Activated gamma-delta T cell (primary cell): Measurements from ENCODE around the gene KAT7.
A peak's percentile ranks its signal among the peaks of the same experiment; 100 is the strongest.

ENCODE experiments used
- DNase-seq: peaks from one replicate; lab custom pipeline; 2025; lab: John Stamatoyannopoulos, UW

The KAT7 gene

GRCh38 chr17:49842846-49843245, 54.4 kb downstream of the KAT7 start:
- no peak for DNase-seq

GRCh38 chr17:49843774-49844350, 55.4 kb downstream of the KAT7 start:
- no peak for DNase-seq

GRCh38 chr17:49845321-49845720, 56.8 kb downstream of the KAT7 start:
- no peak for DNase-seq

GRCh38 chr17:49846938-49847712, 58.6 kb downstream of the KAT7 start:
- DNase-seq: no peak

GRCh38 chr17:49848019-49848473, 59.6 kb downstream of the KAT7 start, which contains the start of gene TAC4:
Gene TAC4 (minus strand): TSS chr17:49848069. CDS start chr17:49848017, 52 bp downstream.
- no peak for DNase-seq

GRCh38 chr17:49848739-49849138, 60.3 kb downstream of the KAT7 start:
- no peak for DNase-seq

- no peak for DNase-seq
These were observed 61.7 kb downstream of the KAT7 start for GRCh38 chr17:49850218-49850610.

GRCh38 chr17:49850772-49851386, 62.4 kb downstream of the KAT7 start:
- DNase-seq: no peak

GRCh38 chr17:49851387-49852291, 63.2 kb downstream of the KAT7 start:
- DNase-seq: peak; percentile 35

- no peak for DNase-seq
These were observed 65.1 kb downstream of the KAT7 start for GRCh38 chr17:49853470-49854015.

GRCh38 chr17:49854126-49854525, 65.6 kb downstream of the KAT7 start:
- no peak for DNase-seq

- no peak for DNase-seq
These were observed 70.3 kb downstream of the KAT7 start for GRCh38 chr17:49858796-49859195.

- no peak for DNase-seq
These were observed 71.8 kb downstream of the KAT7 start for GRCh38 chr17:49859991-49860953.

GRCh38 chr17:49861150-49861884, 72.8 kb downstream of the KAT7 start:
- no peak for DNase-seq

- no peak for DNase-seq
These were observed 74.4 kb downstream of the KAT7 start for GRCh38 chr17:49862781-49863331.

- no peak for DNase-seq
These were observed 77.5 kb downstream of the KAT7 start for GRCh38 chr17:49866019-49866380.

GRCh38 chr17:49866882-49867413, 78.5 kb downstream of the KAT7 start:
- no peak for DNase-seq

- DNase-seq: no peak
These were observed 80.5 kb downstream of the KAT7 start for GRCh38 chr17:49869038-49869374.

GRCh38 chr17:49870298-49870697, 81.8 kb downstream of the KAT7 start:
- DNase-seq: no peak
